Caco-2 (cell line): ENCODE results near the gene PPA2. TPM values are rescaled to one million over a fixed set of nuclear protein-coding genes. Genes with fewer than 3 reads are reported as not detected.

ENCODE experiments used
- BruUV-seq: library from RNA; stranded (reverse); fragments of 400-500 nt; replicated peaks from 2 replicates; lab custom pipeline; 2021; lab: Mats Ljungman, UMichigan
- CTCF ChIA-PET: fragments of 300-600 bp; sonication (Branson Sonifier 250); formaldehyde crosslinking; loops from one replicate; lab custom pipeline; 2022; ENCODE audit warnings: antibody characterized with exemption; lab: Charles Lee
- POLR2A ChIA-PET: fragments of 300-600 bp; sonication (Branson Sonifier 250); formaldehyde crosslinking; loops from one replicate; lab custom pipeline; 2022; ENCODE audit warnings: antibody characterized with exemption; lab: Charles Lee
- DNase-seq, 2 experiments: peaks; one replicate each; pipeline versions ENCODE4 v3.0.0 to v3.0.0-alpha.2; 2020 to 2022
- H3K27me3 ChIP-seq: replicated peaks from 2 replicates; pipeline ENCODE4 v1.6.0; 2011; ENCODE audit warnings: low read length; ENCODE audit not compliant: control insufficient read depth, insufficient read depth
- H3K36me3 ChIP-seq: 2 replicates; pipeline ENCODE4 v1.5.1; 2011; ENCODE audit warnings: low read length; ENCODE audit not compliant: control insufficient read depth, insufficient read depth
- H3K4me1 ChIP-seq: fragments of 250-450 bp; sonication (Bioruptor Pico); 2 replicates; pipeline ENCODE4 v1.5.1; 2020; ENCODE audit warnings: mild to moderate bottlenecking
- H3K4me3 ChIP-seq: 2 replicates; pipeline ENCODE4 v1.5.1; 2011; ENCODE audit warnings: low read depth, mild to moderate bottlenecking, control low read depth, low read length
- H3K9me3 ChIP-seq: fragments of 250-450 bp; sonication (Bioruptor Pico); 2 replicates; pipeline ENCODE4 v1.5.1; 2020; ENCODE audit warnings: mild to moderate bottlenecking, moderate library complexity
- H3K27ac Mint-ChIP-seq: one replicate; pipeline ENCODE4 v1.8.0; 2022; ENCODE audit warnings: mixed read lengths; ENCODE audit not compliant: unreplicated experiment
- H3K27me3 Mint-ChIP-seq: one replicate; pipeline ENCODE4 v1.8.0; 2022; ENCODE audit warnings: mixed read lengths; ENCODE audit not compliant: insufficient read depth, unreplicated experiment
- H3K36me3 Mint-ChIP-seq: one replicate; pipeline ENCODE4 v1.8.0; 2022; ENCODE audit warnings: mild to moderate bottlenecking, mixed read lengths; ENCODE audit not compliant: insufficient read depth, unreplicated experiment
- H3K4me1 Mint-ChIP-seq: one replicate; pipeline ENCODE4 v1.8.0; 2022; ENCODE audit warnings: low read depth, mixed read lengths; ENCODE audit not compliant: unreplicated experiment
- H3K4me3 Mint-ChIP-seq: one replicate; pipeline ENCODE4 v1.8.0; 2022; ENCODE audit warnings: mild to moderate bottlenecking, moderate library complexity, mixed read lengths; ENCODE audit not compliant: unreplicated experiment
- H3K9me3 Mint-ChIP-seq: one replicate; pipeline ENCODE4 v1.8.0; 2022; ENCODE audit warnings: mixed read lengths; ENCODE audit not compliant: unreplicated experiment
- intact Hi-C: fragments of 100-400 bp; cut with micrococcal nuclease; formaldehyde crosslinking; loops from one replicate; pipeline ENCODE4 v1.10.0; 2022; ENCODE audit not compliant: unreplicated experiment
- total RNA-seq: library from RNA; stranded (reverse); gene quantifications from 2 replicates; pipeline ENCODE4 v1.2.3, GENCODE V29; 2022
- TF ChIP-seq, protein P1 (sequence below), 2 experiments: fragments of 200-600 bp in 1 of 2; IDR thresholded peaks; 1 replicate in 1 of 2; 2 replicates in 1 of 2; pipeline versions ENCODE4 v1.5.1 to v1.8.0; 2011 to 2022; ENCODE audit warnings: antibody characterized with exemption in 1 of 2, control low read depth in 1 of 2, inconsistent platforms in 1 of 2, low read depth in 1 of 2, low read length in 1 of 2, mild to moderate bottlenecking in 1 of 2, moderate library complexity in 1 of 2; ENCODE audit not compliant: insufficient read depth in 1 of 2, severe bottlenecking in 1 of 2, unreplicated experiment in 1 of 2

The PPA2 gene
- total RNA-seq, 1 experiment from 2014 or later, result 85.4 TPM

DNA sequence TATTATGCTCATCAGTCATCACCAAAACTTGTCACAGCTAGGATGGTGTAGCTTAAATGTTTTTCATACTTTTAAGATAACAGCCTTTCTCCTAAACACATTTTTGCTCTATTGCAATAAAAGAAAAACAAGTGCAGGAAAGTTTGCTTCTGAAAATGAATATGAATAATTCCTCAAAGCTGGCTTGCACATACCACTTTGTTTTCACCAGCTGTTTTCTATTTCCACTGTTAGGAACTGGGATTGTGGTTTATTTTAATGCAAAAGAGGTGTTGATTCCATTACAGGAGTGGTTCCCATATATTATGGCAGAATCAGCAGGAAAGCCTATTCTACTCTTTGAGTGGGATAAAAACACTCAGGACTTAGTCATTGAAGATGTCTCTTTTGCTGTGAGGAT, 145.9 kb downstream of the PPA2 start:
- Mint-ChIP-seq H3K27me3 (peaks cover 2% of the 10 kb centered on the region), H3K9me3 (no peaks in the 10 kb centered on the region), H3K27ac (no peak overlapping the region), H3K4me1 (no peaks in the 10 kb centered on the region), H3K36me3 (no peaks in the 10 kb centered on the region), H3K4me3 (no peak overlapping the region)
- Histone ChIP-seq H3K36me3 (no peaks in the 10 kb centered on the region), H3K9me3 (no peaks in the 10 kb centered on the region), H3K4me3 (no peak overlapping the region), H3K4me1 (no peaks in the 10 kb centered on the region), H3K27me3 (no peaks in the 10 kb centered on the region)
- no TSS peak for BruUV-seq
- TF ChIP-seq, protein P1, sequence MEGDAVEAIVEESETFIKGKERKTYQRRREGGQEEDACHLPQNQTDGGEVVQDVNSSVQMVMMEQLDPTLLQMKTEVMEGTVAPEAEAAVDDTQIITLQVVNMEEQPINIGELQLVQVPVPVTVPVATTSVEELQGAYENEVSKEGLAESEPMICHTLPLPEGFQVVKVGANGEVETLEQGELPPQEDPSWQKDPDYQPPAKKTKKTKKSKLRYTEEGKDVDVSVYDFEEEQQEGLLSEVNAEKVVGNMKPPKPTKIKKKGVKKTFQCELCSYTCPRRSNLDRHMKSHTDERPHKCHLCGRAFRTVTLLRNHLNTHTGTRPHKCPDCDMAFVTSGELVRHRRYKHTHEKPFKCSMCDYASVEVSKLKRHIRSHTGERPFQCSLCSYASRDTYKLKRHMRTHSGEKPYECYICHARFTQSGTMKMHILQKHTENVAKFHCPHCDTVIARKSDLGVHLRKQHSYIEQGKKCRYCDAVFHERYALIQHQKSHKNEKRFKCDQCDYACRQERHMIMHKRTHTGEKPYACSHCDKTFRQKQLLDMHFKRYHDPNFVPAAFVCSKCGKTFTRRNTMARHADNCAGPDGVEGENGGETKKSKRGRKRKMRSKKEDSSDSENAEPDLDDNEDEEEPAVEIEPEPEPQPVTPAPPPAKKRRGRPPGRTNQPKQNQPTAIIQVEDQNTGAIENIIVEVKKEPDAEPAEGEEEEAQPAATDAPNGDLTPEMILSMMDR (IDR thresholded peaks at IDR 0.05; ENCODE audit: insufficient read depth in 1 of 2, low read depth in 1 of 2, low read length in 1 of 2, severe bottlenecking in 1 of 2, unreplicated experiment in 1 of 2), result no peak
- ChIA-PET CTCF (no interaction called here), POLR2A (no interaction called here)
- DNase-seq, result no peak
- intact Hi-C loops, result no loop called here

DNA sequence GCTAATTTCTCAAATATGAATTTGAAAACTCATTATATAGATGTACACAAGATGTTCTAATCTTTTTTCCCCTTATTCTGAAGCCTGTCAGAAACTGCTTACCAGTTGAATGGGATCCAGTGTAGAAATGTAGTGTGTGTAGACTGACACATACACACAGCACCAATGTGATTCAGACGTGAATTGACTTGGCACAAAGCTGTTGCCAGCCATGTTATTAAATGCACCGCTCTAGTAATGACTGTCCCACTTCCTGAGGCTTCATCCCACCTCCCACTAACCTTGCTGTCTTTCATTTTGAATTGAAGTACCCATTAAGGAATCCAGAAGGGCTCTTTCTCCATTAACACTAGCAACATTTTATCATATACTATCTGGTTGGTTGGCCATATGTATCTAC, 146.6 kb downstream of the PPA2 start:
- Histone ChIP-seq H3K36me3 (no peaks in the 10 kb centered on the region), H3K4me1 (no peaks in the 10 kb centered on the region), H3K27me3 (no peaks in the 10 kb centered on the region), H3K9me3 (no peaks in the 10 kb centered on the region), H3K4me3 (no peak overlapping the region)
- ChIA-PET CTCF (no interaction called here), POLR2A (no interaction called here)
- no peaks in the 10 kb centered on the region for H3K36me3 Mint-ChIP-seq
- BruUV-seq, result no TSS peak
- DNase-seq, result no peak
- H3K27me3 Mint-ChIP-seq, result peaks cover 2% of the 10 kb centered on the region
- H3K27ac Mint-ChIP-seq, result no peak overlapping the region
- TF ChIP-seq, protein P1 (IDR thresholded peaks at IDR 0.05; ENCODE audit: insufficient read depth in 1 of 2, low read depth in 1 of 2, low read length in 1 of 2, severe bottlenecking in 1 of 2, unreplicated experiment in 1 of 2), result no peak
- intact Hi-C loops, result no loop called here
- H3K4me3 Mint-ChIP-seq, result no peak overlapping the region
- H3K9me3 Mint-ChIP-seq, result no peaks in the 10 kb centered on the region
- no peaks in the 10 kb centered on the region for H3K4me1 Mint-ChIP-seq

Other genes with a start within 250 kb of the PPA2 start
- 3.5 TPM in 2 replicates for gene ARHGEF38, start 78.6 kb upstream of the PPA2 start, total RNA-seq
- 16.1 and 19.2 TPM in 2 replicates for gene INTS12, start 234.6 kb upstream of the PPA2 start, total RNA-seq
- 20.5 and 21.3 TPM in 2 replicates for gene GSTCD, start 234.7 kb upstream of the PPA2 start, total RNA-seq